ENCODE measurements around the gene ZNF560.

Gene ZNF560

GRCh38 chr19:9435279-9436268 lies 62.8 kb downstream of the ZNF560 start, which contains the start of gene ZNF266:
Gene ZNF266, minus strand, starts transcription at chr19:9435573. Its CDS starts 15,484 bp downstream, at chr19:9420089.
- DNase-seq (ENCODE audit: low read depth) = peak; percentile 87

- peak; percentile 20 for DNase-seq (ENCODE audit: low read depth)
Measured at GRCh38 chr19:9431475-9431874, 66.9 kb downstream of the ZNF560 start.

GRCh38 chr19:9430444-9430843 lies 68.0 kb downstream of the ZNF560 start:
- no peak for DNase-seq (ENCODE audit: low read depth)

- DNase-seq (ENCODE audit: low read depth) = no peak
Measured at GRCh38 chr19:9427941-9428340, 70.5 kb downstream of the ZNF560 start.
